GM19239 (cell line): ENCODE data around the gene MAP3K13.
"Not testable (repeated sequence)": the region's sequence is repeated elsewhere in the genome, so short reads cannot be mapped to it uniquely, and the experiment has no call there.

Source experiments
- DNase-seq: peaks from one replicate; pipeline ENCODE4 v3.0.0; 2011; ENCODE audit warnings: low spot score; ENCODE audit not compliant: insufficient read length
- FAIRE-seq: peaks from 2 replicates; lab custom pipeline; 2011; peaks lifted over from hg19 to GRCh38; lab: Jason Lieb, UNC

The MAP3K13 gene

DNA sequence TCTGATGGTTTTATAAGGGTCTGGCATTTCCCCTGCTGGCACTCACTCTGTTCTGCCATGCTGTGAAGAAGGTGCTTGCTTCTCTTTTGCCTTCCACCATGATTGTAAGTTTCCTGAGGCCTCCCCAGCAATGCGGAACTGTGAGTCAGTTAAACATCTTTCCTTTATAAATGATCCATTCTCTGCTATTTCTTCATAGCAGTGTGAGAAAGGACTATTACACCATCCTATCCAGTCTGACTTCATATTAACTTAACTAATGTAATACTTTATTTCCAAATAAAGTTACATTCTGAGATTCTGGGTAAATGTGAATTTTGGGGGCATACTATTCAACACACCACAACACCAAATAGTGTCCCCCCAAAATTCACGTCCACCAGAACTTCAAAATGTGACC lies 22.2 kb upstream of the MAP3K13 start:
- FAIRE-seq = no peak
- no peak for DNase-seq

DNA sequence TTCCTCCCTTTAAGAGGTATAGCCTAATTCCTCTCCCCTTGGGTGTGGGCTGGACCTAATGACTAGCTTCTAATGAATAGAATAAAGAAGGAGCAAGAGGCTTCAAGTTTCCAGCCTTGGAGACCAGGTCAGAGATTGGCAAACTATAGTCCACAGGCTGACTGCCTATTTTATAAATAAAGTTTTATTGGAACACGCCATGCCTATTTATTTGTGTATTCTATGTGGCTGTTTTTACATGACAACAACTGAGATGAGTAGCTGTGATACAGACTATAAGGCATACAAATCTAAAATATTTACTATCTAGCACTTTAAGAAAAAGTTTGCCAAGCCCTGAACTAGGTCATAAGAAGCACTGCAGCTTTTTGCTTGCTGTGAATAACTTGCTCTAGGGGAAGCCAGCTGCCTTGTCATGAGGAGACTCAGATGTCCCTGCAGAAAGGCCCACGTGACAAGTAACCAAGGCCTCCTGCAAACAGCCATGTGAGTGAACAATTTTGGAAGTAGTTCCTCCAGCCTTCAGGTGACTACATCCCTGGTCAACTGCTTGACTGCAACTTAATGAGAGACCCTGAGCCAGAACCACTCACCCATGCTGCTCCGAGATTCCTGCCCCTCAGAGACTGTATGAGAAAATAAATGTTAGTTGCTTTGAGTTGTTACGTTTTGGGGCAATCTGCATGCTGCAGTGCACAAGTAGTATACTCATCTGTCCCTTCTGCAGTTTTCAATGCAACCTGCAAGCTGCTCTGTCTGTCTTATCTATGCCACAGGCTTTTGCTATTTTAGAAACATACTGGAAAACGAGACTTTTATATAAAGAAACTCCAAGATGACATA lies 21.1 kb upstream of the MAP3K13 start:
- FAIRE-seq (no peak), DNase-seq (no peak)

DNA sequence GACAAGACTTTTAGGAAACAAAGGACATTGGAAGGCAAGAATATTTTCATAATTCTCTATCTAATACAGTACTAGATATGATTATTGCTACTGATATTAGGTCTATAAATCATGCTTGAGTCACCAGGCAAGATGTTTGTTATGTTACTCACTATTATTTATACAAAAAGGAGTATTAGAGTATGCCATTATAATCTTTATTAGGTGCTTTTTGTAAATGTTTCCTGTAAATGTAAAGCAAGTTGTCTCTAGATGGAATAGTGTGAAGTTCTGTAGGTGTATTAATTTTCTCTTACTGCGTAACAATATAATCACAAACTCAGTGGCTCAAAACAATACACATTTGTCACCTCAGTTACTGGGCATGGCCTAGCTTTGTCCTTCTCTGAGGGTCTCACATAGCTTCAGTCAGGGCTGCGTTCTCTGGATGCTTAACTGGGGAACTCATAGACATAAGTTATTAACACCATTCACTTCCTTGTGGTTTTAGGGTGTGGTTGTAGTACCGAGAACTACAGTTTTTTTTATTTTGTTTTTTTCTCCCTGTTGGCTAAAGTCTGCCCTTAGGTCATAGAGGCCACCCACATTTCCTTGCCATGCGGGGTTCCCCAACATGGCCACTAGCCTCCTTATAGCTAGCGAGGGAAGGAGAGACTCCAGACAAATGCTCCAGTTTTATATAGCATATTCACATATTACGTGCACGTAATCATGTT lies 20.3 kb upstream of the MAP3K13 start:
- FAIRE-seq (peak; percentile 57), DNase-seq (no peak)

- no peak for FAIRE-seq
- DNase-seq = no peak
Observed at GRCh38 chr3:185347399-185347798, 15.5 kb upstream of the MAP3K13 start.

GRCh38 chr3:185350841-185351240 lies 12.1 kb upstream of the MAP3K13 start:
- FAIRE-seq (no peak), DNase-seq (no peak)

DNA sequence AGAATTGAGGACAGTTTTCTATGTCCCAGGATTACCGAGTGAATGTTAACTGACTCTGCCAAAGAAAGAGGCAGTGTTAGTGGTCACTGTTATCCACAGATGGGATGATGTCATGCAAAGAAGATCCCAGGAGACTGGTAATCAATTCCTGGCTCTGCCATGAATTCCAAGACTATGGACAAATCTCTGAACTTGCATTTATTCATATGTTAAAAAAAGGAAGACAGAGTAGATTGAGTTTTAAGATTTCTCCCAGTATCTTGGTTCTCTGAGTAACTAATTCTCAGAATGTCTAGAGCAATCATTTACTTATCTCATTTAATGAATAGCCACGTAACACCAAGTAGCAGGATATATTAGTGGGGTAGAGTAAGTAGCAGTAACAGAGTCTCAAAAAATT lies 11.5 kb upstream of the MAP3K13 start:
- no peak for FAIRE-seq
- no peak for DNase-seq

GRCh38 chr3:185353225-185353624 lies 9.7 kb upstream of the MAP3K13 start:
- DNase-seq = no peak

DNA sequence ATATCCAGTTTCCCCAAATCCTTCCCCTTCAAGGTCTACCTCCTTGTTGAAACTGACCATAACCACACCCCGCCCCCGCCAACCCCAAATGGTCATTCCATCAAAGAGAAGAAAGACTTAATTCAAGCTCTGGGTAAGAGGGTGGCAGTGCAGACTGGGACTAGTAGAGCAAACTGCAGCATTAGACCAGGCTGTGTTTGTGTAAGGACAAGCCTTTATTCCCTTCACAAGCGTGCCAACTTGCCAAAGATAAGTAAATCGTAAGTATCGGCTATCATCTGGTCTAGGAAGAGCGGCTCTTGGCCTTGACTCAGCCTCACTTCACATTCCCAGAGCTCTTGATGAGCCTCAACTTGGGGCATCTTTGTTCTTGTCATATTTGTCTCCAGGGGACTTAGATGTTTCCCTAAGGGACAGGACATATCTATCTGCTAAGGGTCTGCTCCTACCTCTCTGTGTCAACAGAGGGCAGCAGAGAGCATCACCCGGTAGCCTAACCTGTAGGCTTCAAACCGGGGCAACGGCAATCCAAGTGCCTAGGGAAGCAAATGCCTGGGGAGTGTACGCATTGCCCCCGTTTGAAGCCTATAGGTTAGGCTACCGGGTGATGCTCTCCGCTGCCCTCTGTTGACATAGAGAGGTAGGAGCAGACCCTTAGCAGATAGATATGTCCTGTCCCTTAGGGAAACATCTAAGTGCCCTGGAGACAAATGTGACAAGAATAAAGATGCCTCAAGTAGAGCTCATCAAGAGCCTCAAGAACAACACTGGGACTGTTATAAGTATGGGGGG lies 8.9 kb upstream of the MAP3K13 start:
- DNase-seq = peak; percentile 56
- peak; percentile 92 for FAIRE-seq

More at GRCh38 chr3:185353225-185353624, 9.7 kb upstream of the MAP3K13 start:
- no peak for FAIRE-seq

GRCh38 chr3:185356499-185356898 lies 6.4 kb upstream of the MAP3K13 start:
- FAIRE-seq (no peak), DNase-seq (no peak)

DNA sequence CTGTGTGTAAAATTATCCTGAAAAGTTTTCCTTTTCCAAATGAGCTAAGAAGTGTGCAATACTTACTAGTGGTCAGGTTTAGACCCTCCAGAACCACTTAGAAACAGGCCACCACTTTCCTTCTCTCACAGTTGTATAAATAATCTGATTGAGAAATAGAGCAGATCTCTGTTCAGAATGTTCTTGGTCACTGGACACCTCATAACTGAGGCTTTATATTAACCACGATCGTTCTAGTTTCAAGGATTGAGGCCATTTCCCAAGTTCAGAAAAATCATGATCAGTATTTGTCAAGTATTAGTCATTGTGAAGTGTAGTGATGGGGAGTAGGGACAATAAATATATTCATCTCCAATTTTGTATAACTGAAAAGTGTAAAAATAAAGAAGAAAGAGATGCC lies 1.0 kb upstream of the MAP3K13 start:
- FAIRE-seq (no peak), DNase-seq (no peak)

DNA sequence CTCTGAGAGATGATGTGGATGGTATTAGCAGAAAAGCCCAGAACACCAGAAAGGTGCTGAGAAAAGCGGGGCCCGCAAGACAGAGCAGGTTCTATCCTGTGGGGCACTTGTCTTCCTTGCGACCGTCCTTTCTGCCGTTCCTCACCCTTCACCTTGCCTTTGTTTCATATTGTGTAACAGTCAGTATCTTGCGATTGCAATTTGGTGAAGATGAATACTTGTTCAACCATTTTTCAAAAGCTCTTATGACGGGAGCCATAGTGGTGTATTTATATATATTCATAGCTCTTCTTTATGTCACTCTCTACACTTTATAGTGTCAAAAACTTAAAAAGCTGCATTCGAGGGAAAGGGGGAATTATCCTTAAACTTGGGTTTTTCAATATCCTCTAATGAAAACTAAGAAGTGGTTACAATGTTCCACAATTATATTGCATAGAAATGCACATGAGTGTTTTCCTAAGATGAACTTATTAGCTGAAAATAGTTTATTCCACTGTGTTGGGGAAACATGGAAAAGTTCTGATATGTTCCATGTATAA lies 797 bp downstream of the MAP3K13 start:
- no peak for FAIRE-seq
- DNase-seq = no peak

GRCh38 chr3:185365291-185366073 lies 2.5 kb downstream of the MAP3K13 start:
- DNase-seq (no peak), FAIRE-seq (no peak)

DNA sequence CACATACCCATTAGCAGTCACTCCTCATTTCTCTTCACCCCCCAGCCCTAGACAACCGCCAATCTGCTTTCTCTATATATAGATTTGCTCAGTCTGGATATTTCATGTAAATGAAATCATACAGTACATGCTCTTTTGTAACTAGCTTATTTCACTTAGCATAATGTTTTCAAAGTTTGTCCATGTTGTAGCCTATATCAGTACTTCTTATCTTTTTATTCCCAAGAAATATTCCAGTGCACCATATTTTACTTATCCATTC lies 3.1 kb downstream of the MAP3K13 start:
- FAIRE-seq (no peak), DNase-seq (no peak)

GRCh38 chr3:185366913-185367312 lies 4.0 kb downstream of the MAP3K13 start:
- DNase-seq (no peak), FAIRE-seq (no peak)

GRCh38 chr3:185370349-185370748 lies 7.4 kb downstream of the MAP3K13 start:
- not testable (repeated sequence) for DNase-seq, FAIRE-seq

DNA sequence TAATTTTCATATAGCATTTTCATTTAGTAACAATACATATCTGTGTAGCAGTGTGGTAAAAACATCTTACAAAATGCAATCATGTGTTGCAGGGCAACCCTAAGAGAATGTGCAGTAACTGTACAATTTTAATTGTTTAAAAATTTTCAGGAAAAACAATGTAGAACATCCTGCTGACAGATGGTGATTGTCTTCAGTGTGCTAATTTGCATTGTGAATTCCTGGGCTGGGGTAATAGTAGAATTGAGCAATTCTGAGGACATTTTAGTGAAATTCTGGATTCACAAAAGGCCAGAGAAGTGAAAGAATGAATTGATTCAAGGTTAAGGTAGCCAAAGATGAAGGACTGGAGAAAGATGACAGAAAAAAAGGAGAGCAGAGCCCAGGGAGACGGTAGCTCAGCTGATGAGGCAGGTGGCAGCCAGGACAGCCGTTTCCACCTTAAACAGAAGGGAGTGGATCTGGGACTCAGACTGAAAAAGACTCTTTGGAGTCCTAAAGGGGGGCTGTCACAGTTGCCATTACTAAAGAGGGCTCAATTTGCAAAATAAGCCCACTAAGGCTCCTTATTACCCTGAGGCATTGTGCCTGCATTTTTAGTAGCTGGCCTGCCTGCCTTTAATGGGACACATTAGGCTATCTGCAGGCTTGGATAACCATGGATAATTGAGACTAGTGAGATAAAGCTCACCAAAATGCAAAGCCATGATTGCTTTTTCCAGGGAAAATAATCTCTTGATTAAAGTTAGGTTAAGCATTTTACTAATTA lies 8.6 kb downstream of the MAP3K13 start:
- DNase-seq (no peak), FAIRE-seq (no peak)

DNA sequence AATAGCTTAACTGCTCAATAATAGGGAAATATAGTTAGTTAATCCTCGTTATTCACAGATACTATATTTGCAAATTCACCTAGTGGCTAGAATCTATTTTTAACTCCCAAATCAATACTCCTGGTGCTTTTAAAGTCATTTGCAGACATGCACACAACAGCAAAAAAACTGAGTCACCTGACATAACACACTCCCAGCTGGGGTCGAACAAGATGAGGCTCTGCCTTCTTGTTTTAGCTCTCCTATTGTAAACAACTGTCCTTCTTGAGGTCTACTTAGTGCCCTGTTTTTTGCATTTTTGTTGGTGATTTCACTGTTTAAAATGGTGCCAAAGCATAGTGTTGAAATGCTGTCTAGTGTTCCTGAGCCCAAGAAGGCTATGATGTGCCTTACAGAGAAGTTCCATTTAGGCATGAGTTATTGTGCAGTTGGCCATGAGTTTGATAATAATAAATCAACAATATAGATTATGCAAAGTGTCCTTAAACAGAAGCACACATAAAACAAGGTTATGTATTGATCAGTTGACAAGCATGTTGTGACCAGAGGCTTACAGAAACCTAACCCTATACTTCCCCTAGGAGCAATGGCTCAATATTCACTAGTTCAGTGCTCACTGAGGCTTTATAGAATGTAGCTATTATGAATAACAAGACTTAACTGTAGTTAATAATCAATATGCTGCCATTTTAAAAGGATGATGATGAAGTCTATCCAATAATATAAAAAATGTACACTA lies 18.6 kb downstream of the MAP3K13 start:
- DNase-seq (no peak), FAIRE-seq (peak; percentile 64)

GRCh38 chr3:185382154-185382553 lies 19.2 kb downstream of the MAP3K13 start:
- DNase-seq (no peak), FAIRE-seq (no peak)

GRCh38 chr3:185386515-185386914 lies 23.6 kb downstream of the MAP3K13 start:
- FAIRE-seq, DNase-seq: not testable (repeated sequence)
